Esophagus muscularis mucosa (tissue), 4 donors: ENCODE results near the gene SYNGAP1.

Source experiments
- EP300 ChIP-seq: sonication (generic); formaldehyde crosslinking; IDR thresholded peaks from one replicate; pipeline ENCODE4 v1.6.1; 2017; ENCODE audit warnings: antibody characterized with exemption
- POLR2A ChIP-seq: fragments of 450-650 bp; IDR thresholded peaks from one replicate; pipeline ENCODE4 v1.6.1; 2017; ENCODE audit warnings: antibody characterized with exemption, moderate library complexity, mild to moderate bottlenecking, low read depth
- POLR2AphosphoS5 ChIP-seq, 2 donors: sonication (generic); formaldehyde crosslinking; IDR thresholded peaks; one replicate each; pipeline ENCODE4 v1.6.1; 2017; ENCODE audit warnings: antibody characterized with exemption in 2 of 2
- TF ChIP-seq, protein P1 (sequence below), 3 experiments: fragments of 200-600 bp in 2 of 3; fragments of 450-650 bp in 1 of 3; sonication (generic) in 2 of 3; IDR thresholded peaks; one replicate each; pipeline ENCODE4 v1.5.1; 2017 to 2019; ENCODE audit warnings: antibody characterized with exemption in 3 of 3, mild to moderate bottlenecking in 2 of 3, moderate library complexity in 1 of 3

DNA sequence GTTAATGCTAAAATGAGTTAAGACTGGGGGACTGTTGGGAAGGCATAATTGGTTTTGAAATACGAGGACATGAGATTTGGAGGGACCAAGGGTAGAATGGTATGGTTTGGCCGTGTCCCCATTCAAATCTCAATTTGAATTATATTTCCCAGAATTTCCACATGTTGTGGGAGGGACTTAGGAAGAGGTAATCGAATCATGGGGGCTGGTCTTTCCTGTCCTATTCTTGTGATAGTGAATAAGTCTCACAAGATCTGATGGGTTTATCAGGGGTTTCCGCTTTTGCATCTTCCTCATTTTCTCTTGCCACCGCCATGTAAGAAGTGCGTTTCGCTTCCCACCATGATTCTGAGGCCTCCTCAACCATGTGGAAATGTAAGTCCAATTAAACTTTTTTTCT is 47.2 kb downstream of the SYNGAP1 start:
- TF ChIP-seq, protein P1, sequence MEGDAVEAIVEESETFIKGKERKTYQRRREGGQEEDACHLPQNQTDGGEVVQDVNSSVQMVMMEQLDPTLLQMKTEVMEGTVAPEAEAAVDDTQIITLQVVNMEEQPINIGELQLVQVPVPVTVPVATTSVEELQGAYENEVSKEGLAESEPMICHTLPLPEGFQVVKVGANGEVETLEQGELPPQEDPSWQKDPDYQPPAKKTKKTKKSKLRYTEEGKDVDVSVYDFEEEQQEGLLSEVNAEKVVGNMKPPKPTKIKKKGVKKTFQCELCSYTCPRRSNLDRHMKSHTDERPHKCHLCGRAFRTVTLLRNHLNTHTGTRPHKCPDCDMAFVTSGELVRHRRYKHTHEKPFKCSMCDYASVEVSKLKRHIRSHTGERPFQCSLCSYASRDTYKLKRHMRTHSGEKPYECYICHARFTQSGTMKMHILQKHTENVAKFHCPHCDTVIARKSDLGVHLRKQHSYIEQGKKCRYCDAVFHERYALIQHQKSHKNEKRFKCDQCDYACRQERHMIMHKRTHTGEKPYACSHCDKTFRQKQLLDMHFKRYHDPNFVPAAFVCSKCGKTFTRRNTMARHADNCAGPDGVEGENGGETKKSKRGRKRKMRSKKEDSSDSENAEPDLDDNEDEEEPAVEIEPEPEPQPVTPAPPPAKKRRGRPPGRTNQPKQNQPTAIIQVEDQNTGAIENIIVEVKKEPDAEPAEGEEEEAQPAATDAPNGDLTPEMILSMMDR (IDR thresholded peaks at IDR 0.05) = no peak
- TF ChIP-seq POLR2AphosphoS5 (IDR thresholded peaks at IDR 0.05) = no peak
- TF ChIP-seq POLR2A = no peak
- no peak for TF ChIP-seq EP300
